Measurements from ENCODE around the gene SRSF12.
A peak's percentile ranks its signal among the peaks of the same experiment; 100 is the strongest.
"Not testable (repeated sequence)": the region's sequence is repeated elsewhere in the genome, so short reads cannot be mapped to it uniquely, and the experiment has no call there.

The SRSF12 gene

DNA sequence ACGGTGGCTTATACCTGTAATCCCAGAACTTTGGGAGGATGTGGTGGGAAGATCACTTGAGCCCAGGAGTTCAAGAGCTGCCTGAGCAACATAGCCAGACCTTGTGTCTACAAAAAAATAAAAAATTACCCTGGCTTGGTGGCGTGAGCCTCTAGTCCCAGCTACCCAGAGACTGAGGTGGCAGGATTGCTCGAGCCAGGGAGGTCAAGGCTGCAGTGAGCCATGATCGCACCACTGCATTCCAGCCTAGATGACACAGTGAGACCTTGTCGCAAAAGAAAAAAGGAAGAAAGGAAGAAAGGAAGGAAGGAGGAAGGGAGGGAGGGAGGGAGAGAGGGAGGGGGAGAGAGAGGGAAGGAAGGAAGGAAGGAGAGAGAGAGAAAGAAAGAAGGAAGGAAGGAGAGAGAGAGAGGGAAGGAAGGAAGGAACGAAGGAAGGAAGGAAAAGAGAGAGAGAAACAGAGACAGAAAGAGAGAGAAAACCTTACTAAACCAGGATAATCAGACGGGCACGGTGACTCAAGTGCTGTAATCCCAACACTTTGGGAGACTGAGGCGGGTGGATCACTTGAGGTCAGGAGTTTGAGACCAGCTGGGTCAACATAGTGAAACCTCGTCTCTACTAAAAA lies 48.2 kb downstream of the SRSF12 start:
- no peak for DNase-seq

DNA sequence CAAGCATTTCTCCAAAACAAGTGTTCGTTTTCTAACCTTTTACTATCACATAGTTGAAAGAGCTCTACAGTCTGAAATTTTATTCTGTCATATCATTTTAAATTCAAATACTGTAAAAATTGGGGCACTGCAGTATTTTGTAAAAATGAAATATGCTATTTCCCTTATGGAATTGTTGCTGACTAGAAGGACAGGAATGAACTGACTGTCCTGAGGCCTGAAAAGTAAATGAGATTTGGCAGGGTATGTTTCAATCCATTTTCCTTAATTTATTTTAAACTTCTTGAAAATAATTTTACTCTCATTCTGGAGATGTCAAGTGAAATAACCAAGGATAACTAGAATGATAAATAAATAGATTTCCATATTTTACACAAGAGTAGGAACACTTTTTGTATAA lies 49.2 kb downstream of the SRSF12 start:
- DNase-seq, result no peak

DNA sequence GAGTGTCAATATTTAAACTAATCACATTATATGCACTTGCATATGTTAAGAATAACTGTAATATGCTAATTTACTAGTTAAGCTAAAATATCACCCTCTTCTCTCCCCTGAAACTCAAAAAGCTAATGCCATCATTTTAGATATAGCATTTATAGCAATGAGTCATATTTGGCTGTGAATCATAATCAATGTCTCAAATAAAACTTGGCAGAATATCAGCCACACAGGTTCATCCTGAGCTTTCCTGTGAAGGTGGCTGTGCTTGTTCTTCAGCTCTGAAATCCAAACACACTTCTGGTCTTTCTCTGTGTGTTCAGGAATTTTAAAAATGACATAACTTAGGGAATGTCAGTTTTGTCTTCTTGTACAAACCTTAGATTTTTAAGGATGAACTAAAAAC lies 50.1 kb downstream of the SRSF12 start:
- DNase-seq, result peak; percentile 18

DNA sequence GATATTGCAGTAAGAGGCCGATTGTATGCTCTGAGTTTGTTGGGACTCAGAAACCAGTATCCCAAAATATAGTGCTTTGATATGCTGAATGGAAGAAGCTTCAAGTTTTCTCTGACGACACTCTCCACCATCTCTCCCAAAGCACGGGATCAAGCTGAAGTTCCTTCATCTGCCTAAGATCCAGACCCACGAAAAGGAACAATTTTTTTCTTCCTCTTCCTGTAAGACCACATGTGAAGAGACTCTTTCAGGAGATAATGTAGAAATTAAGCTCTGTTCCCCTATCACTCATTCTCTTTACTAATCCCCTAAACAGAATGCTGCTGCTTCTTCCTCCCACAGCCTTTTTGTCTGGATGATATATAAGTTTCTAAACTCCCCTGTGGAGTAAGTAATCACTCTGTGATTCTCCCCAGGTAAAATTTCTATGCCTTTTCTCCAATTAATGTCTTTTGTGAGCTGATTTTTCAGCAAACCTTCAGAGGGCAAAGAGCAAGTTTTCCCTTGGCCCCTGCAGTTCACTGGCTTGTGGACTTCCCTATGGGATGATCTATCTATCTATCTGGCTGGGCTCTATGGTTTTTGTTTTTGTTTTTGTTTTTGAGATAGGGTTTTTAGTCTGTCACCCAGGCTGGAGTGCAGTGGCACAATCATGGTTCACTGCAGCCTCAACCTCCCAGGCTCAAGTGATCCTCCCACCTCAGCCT lies 50.8 kb downstream of the SRSF12 start:
- no peak for DNase-seq

- not testable (repeated sequence) for DNase-seq
Measured at GRCh38 chr6:89066121-89066520, 51.8 kb downstream of the SRSF12 start.

- not testable (repeated sequence) for DNase-seq
Measured at GRCh38 chr6:89064931-89065330, 52.9 kb downstream of the SRSF12 start.

DNA sequence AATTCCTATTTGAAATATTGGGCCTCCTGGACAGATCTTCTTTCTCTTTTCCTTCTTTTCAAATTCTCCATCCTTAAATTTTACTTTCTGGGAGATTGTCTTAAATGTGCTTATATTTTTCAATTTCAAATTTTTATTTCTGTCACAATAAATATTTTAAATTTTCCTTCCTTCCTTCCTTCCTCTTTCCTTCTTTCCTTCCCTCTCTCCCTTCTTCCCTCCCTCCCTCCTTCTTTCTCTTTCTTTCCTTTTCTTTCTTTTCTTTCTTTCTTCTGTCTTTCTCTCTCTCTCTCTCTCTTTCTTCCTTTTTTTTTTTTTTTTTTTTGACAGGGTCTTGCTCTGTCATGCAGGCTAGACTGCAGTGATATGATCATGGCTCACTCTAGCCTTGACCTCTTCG lies 54.0 kb downstream of the SRSF12 start:
- no peak for DNase-seq

DNA sequence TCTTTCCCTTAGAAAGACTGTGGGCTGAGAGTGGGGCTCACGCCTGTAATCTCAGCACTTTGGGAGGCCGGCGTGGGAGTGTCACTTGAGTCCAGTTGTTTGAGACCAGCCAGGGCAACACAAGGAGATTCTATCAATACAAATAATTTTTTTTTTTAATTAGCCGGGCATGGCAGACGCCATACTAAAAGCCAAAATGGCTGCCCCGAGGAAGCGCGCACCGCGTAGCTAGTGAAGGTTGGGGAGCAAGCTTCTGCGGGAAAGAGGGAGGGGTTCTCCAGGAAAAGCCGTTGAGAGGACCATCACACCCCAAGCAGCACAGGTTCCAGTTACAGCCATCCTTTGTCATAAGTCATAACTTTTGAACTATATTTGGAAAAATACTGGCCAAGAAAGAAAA lies 58.6 kb downstream of the SRSF12 start:
- DNase-seq, result no peak

GRCh38 chr6:89058627-89059026 lies 59.2 kb downstream of the SRSF12 start:
- DNase-seq, result no peak

GRCh38 chr6:89057759-89058158 lies 60.1 kb downstream of the SRSF12 start:
- DNase-seq, result no peak

- DNase-seq, result no peak
Measured at GRCh38 chr6:89054208-89054607, 63.7 kb downstream of the SRSF12 start.

- no peak for DNase-seq
Measured at GRCh38 chr6:89051676-89052075, 66.2 kb downstream of the SRSF12 start.

DNA sequence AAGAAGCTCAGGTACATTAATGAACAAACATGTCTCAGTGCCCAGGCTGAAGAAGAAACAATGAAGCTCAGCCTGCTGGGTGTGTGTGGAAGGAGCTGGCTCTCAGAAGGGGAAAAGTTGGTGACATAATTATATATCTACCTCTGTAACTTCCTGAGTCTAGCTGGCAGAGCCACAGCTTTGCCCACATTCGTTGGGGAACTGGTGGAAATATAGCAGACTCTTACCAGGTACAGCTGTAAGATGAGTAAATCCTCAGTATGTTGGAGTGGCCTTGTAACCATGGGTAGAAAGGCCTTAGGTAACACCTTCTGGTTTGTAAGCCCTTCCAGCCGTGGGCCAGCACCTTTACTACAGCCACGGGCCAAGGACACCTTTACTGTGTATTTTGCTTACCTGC lies 67.2 kb downstream of the SRSF12 start:
- DNase-seq, result no peak

DNA sequence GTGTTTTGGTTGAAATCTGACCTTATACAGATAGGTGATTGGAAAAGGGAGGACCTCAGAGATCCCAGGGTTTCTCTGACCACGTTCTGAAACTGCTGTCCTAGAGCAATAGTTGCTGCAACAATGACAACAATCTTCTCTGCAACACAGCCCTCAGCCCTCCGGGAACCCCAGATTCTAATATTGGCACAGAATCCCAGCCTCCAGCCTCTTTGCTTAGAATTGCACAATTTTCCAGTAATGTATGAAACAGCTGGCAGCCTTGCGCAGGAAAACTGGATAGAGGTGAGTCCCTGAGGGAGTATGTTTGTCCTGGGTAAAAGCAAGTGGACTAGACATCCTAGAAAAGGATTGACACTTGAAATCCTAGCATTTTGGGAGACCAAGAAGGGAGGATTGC lies 67.7 kb downstream of the SRSF12 start:
- peak; percentile 75 for DNase-seq

DNA sequence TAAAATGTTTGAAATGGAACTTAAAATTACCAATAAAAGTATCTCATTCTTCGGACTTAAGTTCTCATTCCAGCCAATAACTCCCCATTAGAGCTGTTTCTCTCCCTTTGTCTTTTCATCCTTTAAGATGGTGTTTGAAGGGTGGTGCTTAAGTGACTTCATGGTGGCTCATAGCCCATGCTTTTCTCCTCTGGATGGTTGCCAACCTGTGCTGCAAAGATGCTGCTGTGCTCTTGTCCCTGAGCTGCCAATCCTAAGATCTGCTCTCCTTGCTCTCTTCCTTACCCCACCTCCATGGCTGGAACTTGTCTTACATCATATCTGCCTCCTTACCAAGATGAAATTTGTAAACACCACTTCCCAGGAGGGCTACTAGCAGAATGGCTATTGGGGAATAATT lies 68.9 kb downstream of the SRSF12 start:
- DNase-seq, result peak; percentile 54

DNA sequence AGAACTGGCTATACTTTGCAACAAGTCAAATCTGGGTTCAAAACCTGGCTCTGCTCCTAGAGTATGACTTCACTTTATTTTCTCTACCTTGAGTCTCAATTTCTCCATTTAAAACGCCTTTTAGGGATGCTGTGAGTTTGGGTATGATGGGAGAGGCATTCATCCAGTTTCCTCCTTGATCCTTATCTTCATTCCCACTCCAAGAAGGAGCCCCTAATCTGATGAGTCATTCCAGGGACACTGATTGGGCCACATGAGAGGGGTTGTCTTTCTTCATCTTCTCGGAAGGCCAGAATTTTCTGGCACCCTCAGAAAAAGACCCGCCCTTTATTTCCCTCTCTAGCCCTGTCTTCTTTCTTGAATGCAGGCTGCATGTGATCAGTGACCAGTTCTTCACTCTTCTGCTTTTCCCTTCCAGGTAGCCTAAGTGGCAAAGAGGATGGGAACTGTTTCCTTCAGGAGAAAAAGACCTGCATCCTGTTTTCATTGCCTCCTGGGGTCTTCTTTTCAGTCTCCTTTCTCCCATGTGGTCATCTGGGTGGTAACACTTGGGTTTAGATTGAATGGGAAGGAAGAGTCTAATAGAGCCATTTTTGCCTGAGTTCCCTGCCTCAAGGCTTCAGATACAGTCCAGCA lies 69.5 kb downstream of the SRSF12 start:
- peak; percentile 19 for DNase-seq

DNA sequence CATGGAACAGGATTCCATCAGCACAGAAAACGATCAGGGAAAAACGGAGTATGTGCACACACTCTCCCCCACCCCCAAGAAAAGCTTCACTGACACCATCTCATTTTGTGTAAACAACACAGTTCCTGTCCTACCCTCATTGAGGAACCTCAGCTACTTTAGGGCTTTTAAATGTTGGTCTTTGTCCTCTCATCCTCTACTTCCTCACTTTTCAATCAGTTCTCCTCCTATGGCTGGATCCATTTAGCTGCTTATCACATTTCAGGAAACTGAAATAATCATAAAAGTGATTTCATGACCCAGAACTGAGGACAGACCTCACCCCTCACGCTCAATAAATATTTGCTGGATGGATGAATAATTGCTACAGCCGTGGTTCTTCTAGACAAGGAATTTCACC lies 70.4 kb downstream of the SRSF12 start:
- no peak for DNase-seq

Data from fibroblast of upper back skin (primary cell).